ENCODE measurements around the gene MPIG6B.

Gene MPIG6B

GRCh38 chr6:31722173-31722572 lies 1.0 kb upstream of the MPIG6B start:
- no peak for TF ChIP-seq GATA3 (IDR thresholded peaks at IDR 0.05; ENCODE audit: low read depth, low read length)
- TF ChIP-seq GATA2 (IDR thresholded peaks at IDR 0.05; ENCODE audit: low read depth, low read length) = no peak

- TF ChIP-seq GATA3 (IDR thresholded peaks at IDR 0.05; ENCODE audit: low read depth, low read length) = no peak
- TF ChIP-seq GATA2 (IDR thresholded peaks at IDR 0.05; ENCODE audit: low read depth, low read length) = no peak
Measured at GRCh38 chr6:31723980-31724691, 963 bp downstream of the MPIG6B start.

DNA sequence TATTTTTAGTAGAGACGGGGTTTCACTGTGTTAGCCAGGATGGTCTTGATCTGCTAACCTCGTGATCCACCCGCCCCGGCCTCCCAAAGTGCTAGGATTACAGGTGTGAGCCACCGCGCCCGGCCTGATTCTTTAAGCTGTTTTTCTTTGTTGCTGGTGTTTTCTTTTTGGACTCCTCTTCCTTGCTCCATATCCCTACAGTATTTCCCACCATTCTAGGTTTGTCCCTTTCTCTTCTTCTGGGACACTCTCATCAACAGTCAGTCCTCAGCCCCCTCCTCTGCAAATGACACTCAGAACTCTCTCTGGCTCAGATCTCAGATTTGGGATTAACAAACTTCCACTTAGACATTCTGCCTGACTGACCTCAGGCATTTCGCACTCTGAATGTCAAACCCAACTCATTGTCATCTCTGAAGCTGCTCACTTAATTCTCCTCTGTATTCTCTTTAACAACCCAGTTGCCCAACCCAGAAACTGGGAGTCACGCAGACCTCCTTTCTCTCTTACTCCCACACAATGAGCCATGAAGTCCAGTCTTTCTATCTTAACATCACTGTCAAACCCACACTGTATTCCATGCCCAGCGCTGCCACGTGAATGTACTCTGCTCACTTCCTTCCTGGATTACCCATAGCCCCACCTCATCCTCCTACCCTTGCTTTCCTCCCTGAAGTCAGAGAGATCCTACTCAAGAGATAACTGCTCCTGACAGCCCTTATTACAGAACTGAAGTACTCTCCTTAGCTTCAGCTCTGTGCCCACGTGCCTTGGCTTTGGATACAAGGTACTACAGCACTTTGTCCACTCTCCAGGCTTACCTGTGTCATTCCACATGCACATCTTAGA lies 2.6 kb downstream of the MPIG6B start:
- no peak for TF ChIP-seq GATA2 (IDR thresholded peaks at IDR 0.05; ENCODE audit: low read depth, low read length)
- TF ChIP-seq GATA3 (IDR thresholded peaks at IDR 0.05; ENCODE audit: low read depth, low read length) = no peak

DNA sequence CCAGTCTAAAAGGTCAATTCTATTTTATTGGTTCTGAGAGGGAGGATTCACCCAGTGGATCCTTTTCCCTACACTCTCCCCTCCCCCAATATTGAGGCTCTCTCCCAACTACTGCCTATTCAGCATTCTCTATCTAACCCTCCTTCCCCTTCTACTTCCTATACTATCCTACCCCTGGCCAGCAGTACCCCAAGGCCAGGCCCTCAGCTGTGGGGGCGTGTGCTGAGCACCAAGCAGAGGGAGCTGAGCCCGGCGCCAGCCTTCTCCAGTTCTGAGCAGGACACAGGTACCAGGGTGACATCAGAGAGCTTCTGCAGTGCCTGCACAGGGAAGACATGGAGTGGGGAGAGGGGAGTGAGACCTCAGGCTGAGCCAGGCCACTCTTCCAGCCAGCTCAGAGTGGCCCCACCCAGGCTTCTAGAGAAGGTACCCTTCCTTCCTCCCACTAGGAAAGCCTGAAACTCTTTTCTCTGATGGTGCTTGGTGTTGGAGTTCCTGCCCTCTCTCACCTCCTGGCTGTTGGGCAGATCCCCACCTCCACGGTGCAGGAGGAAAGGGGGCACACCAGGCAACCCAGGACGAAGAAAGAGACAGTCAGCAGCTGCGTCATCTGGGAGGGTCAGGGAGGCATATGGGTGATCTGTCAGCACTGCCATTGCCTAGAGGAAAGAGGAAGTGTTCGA lies 4.0 kb downstream of the MPIG6B start:
- TF ChIP-seq GATA3 (IDR thresholded peaks at IDR 0.05; ENCODE audit: low read depth, low read length) (no peak), GATA2 (IDR thresholded peaks at IDR 0.05; ENCODE audit: low read depth, low read length) (no peak)

DNA sequence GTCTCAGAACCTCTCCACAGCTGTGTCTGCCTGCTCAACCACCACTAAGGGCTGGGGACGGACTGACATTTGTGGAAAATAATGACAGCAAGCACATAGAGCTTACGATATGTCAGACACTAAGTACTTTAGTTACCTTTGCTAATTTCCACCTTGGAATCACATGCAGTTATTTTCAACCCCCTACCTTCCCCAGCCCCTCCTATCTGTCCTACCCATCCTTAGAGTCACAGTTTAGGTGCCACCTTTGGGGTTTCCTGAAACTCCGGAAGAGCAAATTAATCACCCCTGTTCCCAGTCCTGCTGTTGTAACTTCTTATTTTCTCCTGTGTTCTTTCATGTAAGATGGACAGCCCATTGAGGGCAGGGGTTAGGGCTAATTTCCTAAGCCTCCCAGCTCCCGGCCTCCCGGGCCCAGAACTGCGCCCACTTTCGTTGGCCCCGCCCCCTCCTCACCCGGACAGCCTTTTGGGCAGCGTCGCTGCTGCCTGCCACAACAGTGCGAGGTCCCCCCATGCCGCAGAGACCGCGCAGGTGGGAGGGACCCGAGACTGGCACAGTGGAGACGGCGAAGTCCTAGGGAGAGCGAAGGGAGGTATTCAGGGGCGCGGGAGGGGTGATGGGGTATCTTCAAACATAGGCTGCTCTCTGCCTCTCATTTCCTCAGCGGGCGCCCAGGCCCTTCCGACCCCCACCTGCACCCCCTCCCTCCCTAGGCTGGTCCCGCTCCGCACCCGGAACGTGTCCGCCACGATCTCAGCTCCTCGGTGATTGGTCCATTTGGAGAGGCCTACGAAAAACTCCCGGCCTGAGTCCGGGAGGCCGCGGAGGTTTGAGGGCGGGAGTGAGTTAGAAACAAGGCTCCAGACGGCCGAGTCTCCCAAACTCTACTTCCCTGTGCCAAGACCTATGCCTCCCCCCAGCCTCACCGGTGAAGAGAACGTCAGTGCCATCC lies 4.8 kb downstream of the MPIG6B start:
- TF ChIP-seq GATA2 (IDR thresholded peaks at IDR 0.05; ENCODE audit: low read depth, low read length) (no peak), GATA3 (IDR thresholded peaks at IDR 0.05; ENCODE audit: low read depth, low read length) (no peak)

- TF ChIP-seq GATA3 (IDR thresholded peaks at IDR 0.05; ENCODE audit: low read depth, low read length) = no peak
- TF ChIP-seq GATA2 (IDR thresholded peaks at IDR 0.05; ENCODE audit: low read depth, low read length) = no peak
Measured at GRCh38 chr6:31728767-31729514, 5.8 kb downstream of the MPIG6B start, which contains the start of gene DDAH2. TSS of gene DDAH2 (minus strand) at chr6:31729299. CDS start at chr6:31729161, 138 bp downstream.

DNA sequence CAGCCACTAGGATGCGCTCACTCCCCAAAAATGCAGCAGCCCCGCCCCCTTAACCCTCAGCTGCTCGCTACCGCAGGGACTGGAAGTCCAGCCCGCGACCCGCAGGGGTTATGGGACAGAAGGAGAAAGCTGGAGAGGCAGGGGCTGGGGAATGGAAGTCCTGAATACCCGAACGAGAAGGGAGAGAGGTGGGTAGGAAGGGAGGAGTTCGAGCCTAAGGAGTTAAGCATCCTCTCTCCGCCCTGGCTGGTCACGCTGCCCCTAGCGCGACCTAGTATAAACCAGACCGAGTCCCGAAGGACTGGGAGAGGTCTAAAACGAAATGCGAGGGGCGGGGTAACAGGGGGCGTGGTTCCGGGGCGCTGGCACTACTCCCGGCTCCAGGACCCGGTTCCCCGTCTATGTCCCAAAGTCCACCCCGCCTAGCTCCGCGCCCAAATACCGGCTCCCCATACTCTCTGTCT lies 6.4 kb downstream of the MPIG6B start:
- TF ChIP-seq GATA3 (IDR thresholded peaks at IDR 0.05; ENCODE audit: low read depth, low read length) (no peak), GATA2 (IDR thresholded peaks at IDR 0.05; ENCODE audit: low read depth, low read length) (no peak)

DNA sequence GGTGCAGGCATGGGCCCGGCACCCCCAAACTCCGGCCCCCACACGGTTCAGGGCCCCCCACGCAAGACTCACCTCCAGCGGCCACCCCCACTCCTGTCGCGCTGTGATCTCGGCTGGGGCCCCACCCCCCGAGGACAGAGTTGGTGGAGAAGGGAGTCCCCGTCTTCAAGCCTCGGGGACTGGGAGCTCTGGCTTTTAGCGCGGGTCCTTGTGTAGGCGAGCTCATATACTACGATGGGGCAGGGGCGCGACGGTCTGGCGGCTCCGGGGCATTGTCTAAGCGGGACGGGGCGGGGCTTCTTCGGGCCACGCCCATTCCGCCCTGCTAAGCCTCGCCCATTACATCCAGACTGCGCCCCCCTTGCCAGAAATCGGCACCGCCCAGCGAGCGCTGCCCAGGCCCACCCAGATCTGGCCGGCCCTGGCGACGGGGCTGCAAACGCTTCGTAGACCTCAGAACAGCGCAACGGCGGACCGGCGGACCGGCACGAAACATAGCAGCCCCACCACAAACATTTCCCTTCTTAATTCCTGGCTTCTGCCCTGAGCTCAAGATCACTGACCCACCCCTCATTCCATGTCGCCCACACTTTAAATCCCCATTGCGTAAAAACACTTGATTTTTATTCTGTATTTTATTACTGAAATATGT lies 6.9 kb downstream of the MPIG6B start:
- TF ChIP-seq GATA2 (IDR thresholded peaks at IDR 0.05; ENCODE audit: low read depth, low read length) (no peak), GATA3 (IDR thresholded peaks at IDR 0.05; ENCODE audit: low read depth, low read length) (no peak)

GRCh38 chr6:31730631-31731086 lies 7.5 kb downstream of the MPIG6B start:
- no peak for TF ChIP-seq GATA2 (IDR thresholded peaks at IDR 0.05; ENCODE audit: low read depth, low read length)
- no peak for TF ChIP-seq GATA3 (IDR thresholded peaks at IDR 0.05; ENCODE audit: low read depth, low read length)

- TF ChIP-seq GATA2 (IDR thresholded peaks at IDR 0.05; ENCODE audit: low read depth, low read length) = no peak
- TF ChIP-seq GATA3 (IDR thresholded peaks at IDR 0.05; ENCODE audit: low read depth, low read length) = no peak
Measured at GRCh38 chr6:31732029-31732428, 8.9 kb downstream of the MPIG6B start.

- TF ChIP-seq GATA2 (IDR thresholded peaks at IDR 0.05; ENCODE audit: low read depth, low read length) (no peak), GATA3 (IDR thresholded peaks at IDR 0.05; ENCODE audit: low read depth, low read length) (no peak)
Measured at GRCh38 chr6:31733734-31734133, 10.6 kb downstream of the MPIG6B start.

GRCh38 chr6:31734247-31734820 lies 11.2 kb downstream of the MPIG6B start:
- TF ChIP-seq GATA2 (IDR thresholded peaks at IDR 0.05; ENCODE audit: low read depth, low read length) (no peak), GATA3 (IDR thresholded peaks at IDR 0.05; ENCODE audit: low read depth, low read length) (no peak)

Data from SH-SY5Y (cell line).